ENCODE data around the gene GALNT14.

GALNT14 gene

DNA sequence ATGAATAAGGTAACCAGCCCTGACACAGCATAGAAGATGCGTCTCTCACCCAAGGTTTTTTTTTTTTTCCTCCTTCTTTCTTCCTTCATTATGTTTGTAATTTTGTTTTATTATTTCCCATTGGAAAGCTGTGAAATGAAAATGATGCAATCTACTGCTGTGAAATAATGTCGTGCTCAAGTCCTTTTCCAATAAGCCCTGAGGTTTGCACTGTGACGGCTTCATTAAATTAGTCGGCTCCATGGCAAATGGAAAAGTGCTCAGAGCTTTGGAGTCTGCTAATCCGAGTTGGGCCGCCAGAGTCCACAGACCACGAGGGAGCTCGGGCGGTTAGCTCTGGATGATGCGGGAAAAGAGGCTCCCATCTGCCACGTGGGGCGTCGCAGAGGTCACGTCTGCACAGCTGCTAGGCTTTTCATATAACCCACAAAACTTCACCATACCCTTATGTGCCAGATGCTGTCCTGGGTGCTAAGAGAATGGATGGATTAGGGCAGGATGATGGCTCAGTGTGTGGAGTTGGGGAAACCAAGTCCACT is 238.7 kb downstream of the GALNT14 start:
- H3K36me3 ChIP-seq, result no peaks in the 10 kb centered on the region
- H3K9me3 ChIP-seq (ENCODE audit: severe bottlenecking), result peaks cover 12% of the 10 kb centered on the region
- peak; percentile 61 for DNase-seq
- H3K27ac ChIP-seq, result no peak overlapping the region
- no peak overlapping the region for H3K4me3 ChIP-seq (ENCODE audit: low read depth, low read length)
- peaks cover 37% of the 10 kb centered on the region for H3K27me3 ChIP-seq (ENCODE audit: insufficient read depth, low read depth, severe bottlenecking)
- TF ChIP-seq, protein P1, sequence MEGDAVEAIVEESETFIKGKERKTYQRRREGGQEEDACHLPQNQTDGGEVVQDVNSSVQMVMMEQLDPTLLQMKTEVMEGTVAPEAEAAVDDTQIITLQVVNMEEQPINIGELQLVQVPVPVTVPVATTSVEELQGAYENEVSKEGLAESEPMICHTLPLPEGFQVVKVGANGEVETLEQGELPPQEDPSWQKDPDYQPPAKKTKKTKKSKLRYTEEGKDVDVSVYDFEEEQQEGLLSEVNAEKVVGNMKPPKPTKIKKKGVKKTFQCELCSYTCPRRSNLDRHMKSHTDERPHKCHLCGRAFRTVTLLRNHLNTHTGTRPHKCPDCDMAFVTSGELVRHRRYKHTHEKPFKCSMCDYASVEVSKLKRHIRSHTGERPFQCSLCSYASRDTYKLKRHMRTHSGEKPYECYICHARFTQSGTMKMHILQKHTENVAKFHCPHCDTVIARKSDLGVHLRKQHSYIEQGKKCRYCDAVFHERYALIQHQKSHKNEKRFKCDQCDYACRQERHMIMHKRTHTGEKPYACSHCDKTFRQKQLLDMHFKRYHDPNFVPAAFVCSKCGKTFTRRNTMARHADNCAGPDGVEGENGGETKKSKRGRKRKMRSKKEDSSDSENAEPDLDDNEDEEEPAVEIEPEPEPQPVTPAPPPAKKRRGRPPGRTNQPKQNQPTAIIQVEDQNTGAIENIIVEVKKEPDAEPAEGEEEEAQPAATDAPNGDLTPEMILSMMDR (IDR thresholded peaks at IDR 0.05; ENCODE audit: low read depth, low read length), result no peak

DNA sequence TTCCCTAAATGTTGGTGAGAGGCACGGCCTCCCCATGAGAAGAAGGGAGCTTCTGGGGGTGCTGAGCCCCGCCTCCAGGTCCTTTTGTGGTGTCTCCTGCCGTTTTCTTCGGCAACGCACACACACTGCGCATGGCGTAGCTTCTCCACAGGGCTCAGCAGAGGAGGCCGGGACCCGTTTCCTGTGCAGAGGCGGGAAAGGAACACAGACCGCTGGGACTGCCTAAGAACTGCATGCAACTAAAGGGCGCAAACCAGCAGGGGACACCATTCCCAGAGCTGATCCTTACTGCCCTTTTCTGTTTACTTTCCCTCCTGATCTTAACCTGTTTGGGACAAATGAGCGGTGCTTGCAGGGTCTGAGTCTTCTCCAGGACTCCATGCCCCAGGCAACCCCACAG is 240.7 kb downstream of the GALNT14 start:
- TF ChIP-seq, protein P1 (IDR thresholded peaks at IDR 0.05; ENCODE audit: low read depth, low read length), result no peak
- Histone ChIP-seq H3K27me3 (ENCODE audit: insufficient read depth, low read depth, severe bottlenecking) (peaks cover 55% of the 10 kb centered on the region), H3K4me3 (ENCODE audit: low read depth, low read length) (no peak overlapping the region), H3K27ac (no peak overlapping the region), H3K36me3 (no peaks in the 10 kb centered on the region), H3K9me3 (ENCODE audit: severe bottlenecking) (peaks cover 14% of the 10 kb centered on the region)
- no peak for DNase-seq

DNA sequence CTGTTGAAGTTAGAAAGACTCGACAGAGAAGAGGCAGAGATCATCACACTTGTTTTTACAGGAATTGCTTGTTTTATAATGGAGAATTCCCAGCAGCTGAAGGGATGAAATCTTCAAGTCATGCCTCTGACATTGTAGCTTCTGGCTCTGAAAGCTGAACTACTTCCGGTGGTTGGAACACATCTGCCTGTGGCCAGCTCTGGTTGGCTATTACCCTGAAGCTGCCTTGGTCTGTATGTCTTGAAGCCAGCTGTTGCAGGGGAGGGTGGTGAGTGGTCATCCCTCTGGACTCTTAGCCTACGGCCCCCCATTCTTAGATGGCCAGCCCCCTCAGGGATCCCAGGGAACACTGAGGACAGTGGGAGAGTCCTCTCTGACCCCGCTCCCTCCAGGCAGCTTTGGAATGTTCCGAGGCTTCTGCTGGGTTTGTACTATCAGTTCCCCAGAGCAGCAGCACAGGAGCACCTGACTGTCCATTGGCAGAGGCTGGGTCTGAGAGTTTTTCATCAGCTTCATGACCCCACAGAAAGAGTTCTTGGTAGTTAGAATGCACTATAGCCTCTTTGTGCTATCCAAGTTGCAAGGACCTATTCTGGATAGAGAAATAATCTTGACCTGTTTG is 243.6 kb downstream of the GALNT14 start:
- TF ChIP-seq, protein P1 (IDR thresholded peaks at IDR 0.05; ENCODE audit: low read depth, low read length), result no peak
- H3K4me3 ChIP-seq (ENCODE audit: low read depth, low read length), result no peak overlapping the region
- H3K9me3 ChIP-seq (ENCODE audit: severe bottlenecking), result peaks cover 15% of the 10 kb centered on the region
- H3K27me3 ChIP-seq (ENCODE audit: insufficient read depth, low read depth, severe bottlenecking), result peaks cover 67% of the 10 kb centered on the region
- no peak for DNase-seq
- H3K27ac ChIP-seq, result no peak overlapping the region
- H3K36me3 ChIP-seq, result no peaks in the 10 kb centered on the region

DNA sequence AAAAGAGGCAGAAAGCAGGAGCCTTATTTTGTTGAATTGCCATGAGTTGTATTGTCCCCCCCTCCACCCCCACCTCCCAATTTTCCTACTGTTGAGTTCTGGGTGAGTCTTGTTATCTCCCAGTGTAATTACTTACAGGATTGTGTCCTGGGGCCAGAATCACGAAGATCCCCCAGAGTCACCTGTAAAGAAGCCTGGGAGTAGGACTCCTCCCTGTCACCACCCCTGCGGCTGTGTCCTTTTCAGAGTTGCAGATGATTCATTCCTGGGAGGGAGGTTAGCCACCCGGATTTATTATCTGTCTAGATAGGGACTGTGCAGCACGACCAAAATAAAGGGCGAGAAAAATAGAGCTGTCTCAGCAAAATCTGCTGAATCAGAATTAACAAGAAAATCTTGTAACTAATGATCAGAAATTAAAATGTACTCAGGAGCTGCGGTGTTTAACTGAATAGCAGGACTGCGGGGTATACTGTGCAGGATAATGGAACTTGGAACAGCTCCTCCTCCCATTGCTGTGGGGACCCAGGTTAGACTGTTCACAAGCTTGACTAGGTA is 249.3 kb downstream of the GALNT14 start:
- Histone ChIP-seq H3K27ac (no peak overlapping the region), H3K27me3 (ENCODE audit: insufficient read depth, low read depth, severe bottlenecking) (peaks cover 73% of the 10 kb centered on the region), H3K4me3 (ENCODE audit: low read depth, low read length) (no peak overlapping the region), H3K36me3 (no peaks in the 10 kb centered on the region), H3K9me3 (ENCODE audit: severe bottlenecking) (peaks cover 2% of the 10 kb centered on the region)
- TF ChIP-seq, protein P1 (IDR thresholded peaks at IDR 0.05; ENCODE audit: low read depth, low read length), result no peak
- DNase-seq, result no peak

DNA sequence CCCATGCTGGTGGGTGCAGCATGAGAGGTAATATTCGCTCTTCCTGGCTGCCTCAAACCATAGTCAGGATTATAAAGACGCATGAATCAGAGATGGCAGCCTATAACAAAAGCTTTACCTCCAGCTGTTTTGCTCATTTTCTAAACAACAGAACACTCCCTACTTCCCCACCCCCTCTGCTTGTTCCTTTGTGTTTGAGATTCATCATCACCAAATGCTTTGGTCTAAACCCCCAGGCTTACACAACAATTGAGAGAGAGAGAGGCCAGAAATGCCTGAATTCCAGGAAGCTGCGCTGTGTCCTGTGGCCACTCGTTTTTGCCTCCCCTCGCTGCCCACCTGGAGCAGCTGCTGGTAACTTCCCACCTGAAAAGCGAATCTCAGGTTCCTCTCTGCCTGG is 252.2 kb downstream of the GALNT14 start:
- Histone ChIP-seq H3K4me3 (ENCODE audit: low read depth, low read length) (no peak overlapping the region), H3K9me3 (ENCODE audit: severe bottlenecking) (no peaks in the 10 kb centered on the region), H3K36me3 (no peaks in the 10 kb centered on the region), H3K27me3 (ENCODE audit: insufficient read depth, low read depth, severe bottlenecking) (peaks cover 61% of the 10 kb centered on the region), H3K27ac (no peak overlapping the region)
- TF ChIP-seq, protein P1 (IDR thresholded peaks at IDR 0.05; ENCODE audit: low read depth, low read length), result no peak
- DNase-seq, result no peak
